CD4-positive, alpha-beta T cell treated with Interleukin-1 beta for 1 hour (primary cell): ENCODE results near the gene RANBP17.

Experiments
- DNase-seq, 2 donors: peaks; one replicate each; pipeline ENCODE4 v3.0.0-alpha.2; 2020 to 2022

RANBP17 gene

GRCh38 chr5:171102877-171103610 is 241.2 kb downstream of the RANBP17 start:
- DNase-seq, result no peak

- DNase-seq, result no peak
These were observed 245.9 kb downstream of the RANBP17 start for GRCh38 chr5:171107669-171108068.

GRCh38 chr5:171115519-171115918 is 253.7 kb downstream of the RANBP17 start:
- no peak for DNase-seq

GRCh38 chr5:171116719-171117118 is 254.9 kb downstream of the RANBP17 start:
- DNase-seq, result no peak

GRCh38 chr5:171120986-171121622 is 259.3 kb downstream of the RANBP17 start:
- DNase-seq, result no peak

GRCh38 chr5:171121638-171122037 is 259.8 kb downstream of the RANBP17 start:
- no peak for DNase-seq

GRCh38 chr5:171122372-171122771 is 260.6 kb downstream of the RANBP17 start:
- DNase-seq, result no peak

GRCh38 chr5:171123417-171123816 is 261.6 kb downstream of the RANBP17 start:
- DNase-seq, result no peak

- no peak for DNase-seq
These were observed 265.5 kb downstream of the RANBP17 start for GRCh38 chr5:171127314-171127713.

- no peak for DNase-seq
These were observed 266.3 kb downstream of the RANBP17 start for GRCh38 chr5:171128136-171128535.

GRCh38 chr5:171129308-171129707 is 267.5 kb downstream of the RANBP17 start:
- DNase-seq, result no peak

- no peak for DNase-seq
These were observed 269.7 kb downstream of the RANBP17 start for GRCh38 chr5:171131497-171131896.

GRCh38 chr5:171137768-171138525 is 276.1 kb downstream of the RANBP17 start:
- DNase-seq, result no peak

GRCh38 chr5:171139227-171139626 is 277.4 kb downstream of the RANBP17 start:
- no peak for DNase-seq

- no peak for DNase-seq
These were observed 280.8 kb downstream of the RANBP17 start for GRCh38 chr5:171142617-171143016.

- no peak for DNase-seq
These were observed 281.4 kb downstream of the RANBP17 start for GRCh38 chr5:171143171-171143570.

- DNase-seq, result no peak
These were observed 282.1 kb downstream of the RANBP17 start for GRCh38 chr5:171143926-171144325.

- no peak for DNase-seq
These were observed 287.5 kb downstream of the RANBP17 start for GRCh38 chr5:171149333-171149732.

GRCh38 chr5:171149772-171150171 is 288.0 kb downstream of the RANBP17 start:
- DNase-seq, result no peak

GRCh38 chr5:171152382-171152781 is 290.6 kb downstream of the RANBP17 start:
- DNase-seq, result no peak

GRCh38 chr5:171155621-171156020 is 293.8 kb downstream of the RANBP17 start:
- DNase-seq, result no peak

GRCh38 chr5:171157276-171157675 is 295.5 kb downstream of the RANBP17 start:
- no peak for DNase-seq

GRCh38 chr5:171157775-171158174 is 296.0 kb downstream of the RANBP17 start:
- DNase-seq, result no peak

- DNase-seq, result no peak
These were observed 296.8 kb downstream of the RANBP17 start for GRCh38 chr5:171158581-171158980.
